GM21786 (cell line): ENCODE measurements around the gene NANOG.
"Not testable (repeated sequence)": the region's sequence is repeated elsewhere in the genome, so short reads cannot be mapped to it uniquely, and the experiment has no call there.

Source experiments
- ATAC-seq: cut with Tn5 transposase; IDR thresholded peaks from one replicate; pipeline ENCODE4 v1.9.1; 2021; ENCODE audit not compliant: unreplicated experiment

NANOG gene

DNA sequence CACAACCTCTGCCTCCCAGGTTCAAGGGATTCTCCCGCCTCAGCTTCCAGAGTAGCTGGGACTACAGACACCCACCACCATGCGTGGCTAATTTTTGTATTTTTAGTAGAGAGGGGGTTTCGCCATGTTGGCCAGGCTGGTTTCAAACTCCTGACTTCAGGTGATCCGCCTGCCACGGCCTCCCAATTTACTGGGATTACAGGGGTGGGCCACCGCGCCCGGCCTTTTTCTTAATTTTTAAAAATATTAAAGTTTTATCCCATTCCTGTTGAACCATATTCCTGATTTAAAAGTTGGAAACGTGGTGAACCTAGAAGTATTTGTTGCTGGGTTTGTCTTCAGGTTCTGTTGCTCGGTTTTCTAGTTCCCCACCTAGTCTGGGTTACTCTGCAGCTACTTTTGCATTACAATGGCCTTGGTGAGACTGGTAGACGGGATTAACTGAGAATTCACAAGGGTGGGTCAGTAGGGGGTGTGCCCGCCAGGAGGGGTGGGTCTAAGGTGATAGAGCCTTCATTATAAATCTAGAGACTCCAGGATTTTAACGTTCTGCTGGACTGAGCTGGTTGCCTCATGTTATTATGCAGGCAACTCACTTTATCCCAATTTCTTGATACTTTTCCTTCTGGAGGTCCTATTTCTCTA lies at the start of gene NANOG:
Gene NANOG, plus strand, starts transcription at position 519 of the 645 bp plus-strand sequence. CDS start 213 bp downstream, outside the sequence.
- not testable (repeated sequence) for ATAC-seq

DNA sequence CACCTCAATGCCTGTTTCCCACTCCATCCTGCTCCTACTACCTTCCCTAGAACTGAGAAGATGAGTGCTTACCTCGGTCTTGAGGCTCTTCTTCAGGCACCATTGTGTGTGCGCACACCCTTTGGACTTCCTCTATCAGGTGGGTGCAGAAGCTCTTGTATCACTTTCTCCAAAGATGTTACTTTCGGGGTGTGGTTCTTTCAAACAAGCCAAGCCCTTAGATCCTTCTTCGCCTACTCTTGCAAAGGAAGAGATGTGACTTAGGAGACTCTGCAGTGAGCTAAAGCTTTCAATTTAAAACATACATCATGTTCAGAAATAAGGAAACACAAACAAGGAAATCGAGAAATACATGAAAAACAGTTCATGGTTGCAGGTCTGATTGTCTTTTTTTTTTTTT lies 42.0 kb upstream of the NANOG start, which contains the start of gene CLEC4C:
Gene CLEC4C, minus strand, starts transcription at position 130 of the 400 bp plus-strand sequence. Its CDS starts 27 bp downstream, at position 103.
- ATAC-seq = no peak

DNA sequence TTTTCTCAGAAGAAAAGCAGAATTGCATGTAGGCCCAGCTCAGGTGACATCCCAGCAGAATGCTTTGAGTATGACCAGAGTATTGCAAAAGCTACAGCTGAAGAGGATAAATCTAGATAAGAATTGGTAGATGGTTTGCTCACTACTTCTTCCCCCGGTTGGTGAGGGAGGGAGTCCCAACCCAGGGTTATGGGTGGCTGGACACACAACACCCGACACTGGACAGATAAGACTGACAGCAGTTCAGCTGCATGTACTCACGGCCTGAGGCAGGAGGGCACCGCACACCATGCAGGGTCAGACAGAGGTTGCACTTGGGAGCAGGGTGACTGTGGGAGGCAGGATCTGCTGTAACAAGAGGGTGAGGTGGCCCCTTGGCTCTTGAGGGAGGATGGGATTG lies 40.4 kb upstream of the NANOG start:
- ATAC-seq = no peak

DNA sequence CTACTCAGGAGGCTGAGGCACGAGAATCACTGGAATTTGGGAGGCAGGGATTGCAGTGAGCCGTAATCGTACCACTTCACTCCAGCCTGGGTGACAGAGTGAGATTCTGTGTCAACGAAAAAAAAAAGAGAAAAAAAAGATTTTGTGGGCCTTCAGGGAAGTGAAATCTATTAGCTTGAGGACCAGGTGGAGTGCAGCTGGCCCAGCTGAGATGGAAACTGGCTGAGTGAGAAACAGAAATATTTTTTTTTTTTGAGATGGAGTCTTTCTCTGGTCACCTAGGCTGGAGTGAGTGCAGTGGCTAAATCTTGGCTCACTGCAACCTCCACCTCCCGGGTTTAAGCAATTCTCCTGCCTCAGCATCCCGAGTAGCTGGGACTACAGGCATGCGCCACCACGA lies 39.8 kb upstream of the NANOG start:
- peak; percentile 56 for ATAC-seq

DNA sequence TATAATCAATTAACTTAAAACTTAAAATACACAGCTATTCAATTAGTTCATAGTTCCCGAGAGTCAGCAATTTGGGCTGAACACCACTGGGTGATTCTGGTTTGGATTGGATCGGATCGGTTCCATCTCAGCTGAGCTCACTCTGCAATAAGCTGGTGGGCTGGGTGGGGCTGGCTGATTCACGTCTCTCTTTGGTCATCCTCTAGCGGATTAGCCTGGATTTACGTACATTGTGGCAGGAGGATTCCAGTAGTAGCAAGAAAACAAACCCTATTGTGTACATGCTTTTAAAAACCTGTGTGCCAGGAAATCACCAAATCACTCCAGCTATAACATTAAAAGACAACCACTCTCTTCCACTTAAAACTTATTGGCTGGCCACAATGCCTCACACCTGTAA lies 38.9 kb upstream of the NANOG start:
- ATAC-seq = no peak

DNA sequence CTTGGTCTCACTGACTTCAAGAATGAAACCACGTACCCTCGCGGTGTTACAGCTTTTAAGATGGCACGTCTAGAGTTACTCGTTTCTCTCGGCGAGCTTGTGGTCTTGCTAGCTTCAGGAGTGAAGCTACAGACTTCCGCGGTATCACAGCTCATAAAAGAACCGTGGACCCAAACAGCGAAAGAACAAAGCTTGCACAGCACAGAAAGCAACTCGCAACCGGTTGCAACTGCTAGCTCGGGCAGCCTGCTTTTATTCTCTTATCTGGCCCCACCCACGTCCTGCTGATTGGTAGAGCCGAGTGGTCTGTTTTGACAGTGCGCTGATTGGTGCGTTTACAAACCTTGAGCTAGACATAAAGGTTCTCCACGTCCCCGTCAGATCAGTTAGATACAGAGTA lies 37.8 kb upstream of the NANOG start:
- no peak for ATAC-seq

DNA sequence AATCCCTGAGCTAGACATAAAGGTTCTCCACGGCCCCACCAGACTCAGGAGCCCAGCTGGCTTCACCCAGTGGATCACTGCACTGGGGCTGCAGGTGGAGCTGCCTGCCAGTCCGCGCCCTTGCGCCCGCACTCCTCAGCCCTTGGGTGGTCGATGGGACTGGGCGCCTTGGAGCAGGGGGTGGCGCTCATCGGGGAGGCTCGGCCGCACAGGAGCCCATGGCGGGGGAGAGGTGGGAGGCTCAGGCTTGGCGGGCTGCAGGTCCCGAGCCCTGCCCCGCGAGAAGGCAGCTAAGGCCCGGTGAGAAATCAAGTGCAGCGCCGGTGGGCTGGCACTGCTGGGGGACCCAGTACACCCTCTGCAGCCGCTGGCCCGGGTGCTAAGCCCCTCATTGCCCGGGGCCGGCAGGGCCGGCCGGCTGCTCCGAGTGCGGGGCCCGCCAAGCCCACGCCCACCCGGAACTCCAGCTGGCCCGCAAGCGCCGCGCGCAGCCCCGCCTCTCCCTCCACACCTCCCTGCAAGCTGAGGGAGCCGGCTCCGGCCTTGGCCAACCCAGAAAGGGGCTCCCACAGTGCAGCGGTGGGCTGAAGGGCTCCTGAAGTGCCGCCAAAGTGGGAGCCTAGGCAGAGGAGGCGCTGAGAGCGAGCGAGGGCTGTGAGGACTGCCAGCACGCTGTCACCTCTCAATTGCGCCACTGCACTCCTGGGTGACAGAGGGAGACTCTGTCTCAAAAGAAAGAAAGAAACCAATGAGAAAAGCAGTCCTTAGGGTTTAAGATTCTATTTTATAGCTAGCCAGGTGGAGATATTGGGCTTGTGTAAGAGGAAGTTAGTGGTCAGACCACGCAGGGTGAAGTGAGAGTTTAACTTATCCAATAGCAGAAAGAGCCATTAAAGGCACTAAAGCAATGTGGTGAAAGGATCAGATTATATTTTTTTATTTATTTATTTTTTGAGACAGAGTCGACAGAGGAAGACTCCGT lies 37.0 kb upstream of the NANOG start:
- not testable (repeated sequence) for ATAC-seq

DNA sequence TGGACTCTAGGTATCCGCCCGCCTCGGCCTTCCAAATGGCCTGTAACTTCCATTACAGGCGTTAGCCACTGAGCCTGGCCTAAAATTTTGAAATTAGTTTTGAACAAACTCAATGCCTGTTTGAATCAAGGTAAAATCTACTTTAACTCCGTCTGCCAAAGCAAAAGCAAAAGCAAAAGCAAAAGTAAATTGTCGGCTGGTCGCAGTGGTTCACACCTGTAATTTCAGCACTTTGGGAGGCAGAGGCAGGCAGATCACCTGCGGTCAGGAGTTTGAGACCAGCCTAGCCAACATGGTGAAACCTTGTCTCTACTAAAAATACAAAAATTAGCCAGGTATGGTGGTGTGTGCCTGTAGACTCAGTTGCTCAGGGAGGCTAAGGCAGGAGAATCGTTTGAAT lies 33.5 kb upstream of the NANOG start:
- not testable (repeated sequence) for ATAC-seq

DNA sequence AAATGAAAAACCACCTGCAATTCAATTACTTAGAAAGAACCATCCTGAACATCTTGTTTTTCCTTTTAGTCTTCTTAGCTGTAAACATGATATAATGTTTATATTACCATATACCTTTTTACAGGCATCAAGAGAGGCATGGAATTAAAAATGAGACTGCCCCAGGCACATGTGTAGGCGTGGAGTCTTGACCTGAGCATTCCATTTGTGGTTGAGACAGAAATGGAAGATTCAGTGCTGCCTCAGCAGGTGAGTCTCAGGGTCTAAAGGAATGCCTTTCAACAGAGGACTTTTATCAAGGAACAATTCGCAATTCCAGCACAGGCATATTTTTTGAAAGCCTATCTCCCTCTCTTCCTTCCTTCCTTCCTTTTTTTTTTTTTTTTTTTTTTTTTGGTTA lies 32.2 kb upstream of the NANOG start:
- no peak for ATAC-seq

DNA sequence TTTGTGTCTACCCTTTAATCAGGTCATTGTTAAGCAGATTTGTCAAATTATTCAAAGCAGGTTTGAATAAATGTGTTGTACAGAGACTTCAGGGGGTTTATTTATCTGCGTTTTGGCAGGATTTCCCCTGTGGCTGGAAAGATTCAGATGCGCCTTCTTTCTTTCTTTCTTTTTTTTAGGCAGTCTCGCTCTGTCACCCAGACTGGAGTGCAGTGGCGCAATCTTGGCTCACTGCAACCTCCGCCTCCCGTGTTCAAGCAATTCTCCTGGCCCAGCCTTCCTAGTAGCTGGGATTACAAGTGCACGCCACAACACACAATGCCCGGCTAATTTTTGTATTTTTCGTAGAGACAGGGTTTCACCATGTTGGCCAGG lies 30.4 kb upstream of the NANOG start:
- no peak for ATAC-seq

DNA sequence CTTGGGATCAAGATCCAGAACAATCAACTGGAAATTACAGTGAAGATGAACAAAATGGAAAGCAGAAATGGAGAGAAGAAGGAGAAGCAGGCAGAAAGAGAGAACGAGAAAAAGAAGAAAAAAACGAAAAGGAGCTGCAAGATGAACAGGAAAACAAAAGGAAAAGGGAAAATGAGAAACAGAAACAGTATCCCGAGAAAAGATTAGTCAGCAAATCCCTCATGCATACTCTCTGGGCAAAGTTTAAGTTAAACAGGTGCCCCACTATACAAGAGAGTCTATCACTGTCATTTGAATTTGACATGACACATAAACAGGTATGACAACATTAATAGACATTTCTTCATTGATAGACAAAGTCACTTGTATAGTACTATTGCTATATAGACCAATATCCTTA lies 19.2 kb upstream of the NANOG start:
- no peak for ATAC-seq

DNA sequence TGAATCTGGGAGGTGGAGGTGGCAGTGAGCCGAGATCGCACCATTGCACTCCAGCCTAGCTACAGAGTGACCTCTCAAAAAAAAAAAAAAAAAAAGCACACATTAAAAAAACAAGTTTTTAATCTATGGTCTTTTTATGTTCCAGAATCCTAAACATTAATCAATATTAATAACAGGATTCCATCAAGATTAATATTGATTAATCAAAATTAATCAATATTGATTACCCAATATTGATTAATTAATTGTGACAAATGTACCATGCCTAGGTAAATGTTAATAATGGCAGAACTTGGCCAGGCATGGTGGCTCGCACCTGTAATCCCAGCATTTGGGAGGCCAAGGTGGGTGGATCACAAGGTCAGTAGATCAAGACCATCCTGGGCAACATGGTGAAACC lies 7.9 kb upstream of the NANOG start:
- ATAC-seq = no peak

DNA sequence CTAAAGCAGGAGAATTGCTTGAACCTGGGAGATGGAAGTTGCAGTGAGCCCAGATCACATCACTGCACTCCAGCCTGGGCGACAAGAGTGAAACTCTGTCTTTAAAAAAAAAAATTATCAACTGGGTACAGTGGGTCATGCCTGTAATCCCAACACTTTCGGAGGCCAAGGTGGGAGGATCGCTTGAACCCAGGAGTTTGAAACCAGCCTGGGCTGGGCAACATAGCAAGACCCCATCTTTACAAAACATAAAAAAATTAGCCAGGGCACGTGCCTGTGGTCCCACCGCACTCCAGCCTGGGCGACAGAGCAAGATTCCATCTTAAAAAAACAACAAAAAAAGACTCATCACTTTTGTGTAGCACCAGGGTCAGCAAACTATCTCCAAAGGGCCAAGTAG lies 7.1 kb upstream of the NANOG start:
- no peak for ATAC-seq

DNA sequence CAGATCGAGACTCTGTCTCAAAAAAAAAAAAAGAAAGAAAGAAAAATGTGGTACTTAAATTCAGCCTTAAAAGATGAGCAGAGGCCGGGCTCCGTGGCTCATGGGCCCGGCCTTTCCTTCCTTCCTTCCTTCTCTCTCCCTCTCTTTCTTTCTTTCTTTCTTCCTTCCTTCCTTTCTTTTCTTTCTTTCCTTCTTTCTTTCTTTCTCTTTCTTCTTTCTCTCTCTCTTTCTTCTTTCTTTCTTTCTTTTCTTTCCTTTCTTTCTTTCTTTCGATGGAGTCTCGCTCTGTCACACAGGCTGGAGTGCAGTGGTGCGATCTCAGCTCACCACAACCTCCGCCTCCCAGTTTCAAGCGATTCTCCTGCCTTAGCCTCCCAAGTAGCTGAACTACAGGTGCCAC lies 5.8 kb upstream of the NANOG start:
- ATAC-seq = not testable (repeated sequence)

DNA sequence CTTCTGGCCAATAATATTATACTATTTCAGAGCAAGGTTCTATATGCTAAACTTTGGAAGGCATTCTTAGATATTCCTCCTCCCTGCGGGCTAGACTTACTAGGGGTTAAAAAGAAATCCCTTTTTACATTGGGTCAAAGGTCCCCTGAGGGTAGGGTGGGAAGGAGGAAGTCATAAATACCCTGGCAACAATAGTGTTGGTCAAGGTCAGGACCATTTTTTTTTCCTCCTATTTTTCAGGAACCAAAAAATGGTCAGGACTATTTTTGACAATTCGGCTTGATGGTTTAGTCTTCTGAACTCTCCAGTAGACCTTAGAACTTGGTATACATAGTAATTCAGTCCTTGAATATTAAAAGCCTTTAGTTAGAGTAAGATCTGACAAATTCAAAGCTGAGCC lies 4.5 kb upstream of the NANOG start:
- ATAC-seq = no peak

DNA sequence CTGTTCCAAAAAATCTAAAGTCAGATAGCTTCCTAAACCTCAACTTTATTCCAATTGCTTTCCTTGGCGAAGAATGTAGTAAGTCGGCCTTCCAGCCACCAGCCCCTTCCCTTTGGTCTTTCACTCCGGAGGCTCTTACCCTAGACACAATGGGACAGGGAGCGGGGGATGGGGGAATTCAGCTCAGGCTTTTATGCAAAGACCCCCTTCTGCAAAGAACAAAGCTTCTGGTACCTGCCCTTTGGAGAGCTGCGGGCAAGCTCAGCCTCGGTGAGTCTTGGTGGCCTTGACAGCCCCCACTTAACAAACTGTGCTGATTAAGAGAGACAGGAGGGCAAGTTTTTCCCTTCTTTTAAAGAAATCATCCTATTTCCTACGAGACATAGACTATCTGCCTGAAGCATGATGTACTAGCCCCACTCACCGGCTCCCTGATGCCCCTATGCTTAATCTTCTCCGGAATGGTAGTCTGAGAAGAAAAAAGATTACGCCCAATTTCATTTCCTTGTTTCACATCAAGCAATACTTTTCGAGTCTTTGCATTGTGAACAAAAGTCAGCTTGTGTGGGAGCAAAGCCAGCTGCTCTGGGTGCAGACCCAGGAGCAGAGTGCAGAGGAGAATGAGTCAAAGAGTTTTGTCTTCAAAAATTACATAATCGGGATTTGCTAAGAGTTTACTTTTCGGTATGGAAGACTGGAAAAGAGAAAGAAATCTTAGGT lies 1.5 kb upstream of the NANOG start:
- ATAC-seq = no peak

DNA sequence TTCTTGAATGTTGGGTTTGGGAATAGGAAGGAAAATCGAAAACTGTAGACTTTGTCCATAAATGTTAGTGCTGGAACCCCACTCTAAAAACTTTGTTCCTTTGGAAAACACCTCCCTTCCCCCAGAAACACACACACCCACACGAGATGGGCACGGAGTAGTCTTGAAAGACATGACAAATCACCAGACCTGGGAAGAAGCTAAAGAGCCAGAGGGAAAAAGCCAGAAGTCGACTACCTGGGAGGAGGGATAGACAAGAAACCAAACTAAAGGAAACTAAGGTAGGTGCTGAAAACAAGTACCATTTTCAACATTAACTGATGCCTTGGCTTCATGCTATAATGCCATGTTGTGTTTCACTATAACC lies 925 bp upstream of the NANOG start:
- ATAC-seq = no peak

DNA sequence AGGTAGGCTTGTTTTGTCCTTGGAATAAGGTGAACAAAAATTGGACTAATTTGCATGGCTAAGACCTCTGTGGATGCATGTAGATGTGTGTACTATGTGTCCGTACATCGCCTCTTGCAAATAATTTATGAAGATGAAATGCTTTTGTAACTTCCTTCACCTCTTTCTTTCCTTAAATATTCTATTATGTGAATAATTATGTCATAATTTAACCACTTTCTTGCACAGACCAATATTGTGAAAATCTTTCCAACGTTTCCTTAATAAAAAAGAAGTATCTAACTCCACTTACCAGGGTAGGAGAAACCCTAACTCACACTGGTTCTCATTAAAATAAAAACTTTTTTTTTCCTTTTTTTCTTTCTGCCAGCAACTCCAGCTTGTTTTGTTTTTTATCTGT lies 4.0 kb downstream of the NANOG start:
- no peak for ATAC-seq

DNA sequence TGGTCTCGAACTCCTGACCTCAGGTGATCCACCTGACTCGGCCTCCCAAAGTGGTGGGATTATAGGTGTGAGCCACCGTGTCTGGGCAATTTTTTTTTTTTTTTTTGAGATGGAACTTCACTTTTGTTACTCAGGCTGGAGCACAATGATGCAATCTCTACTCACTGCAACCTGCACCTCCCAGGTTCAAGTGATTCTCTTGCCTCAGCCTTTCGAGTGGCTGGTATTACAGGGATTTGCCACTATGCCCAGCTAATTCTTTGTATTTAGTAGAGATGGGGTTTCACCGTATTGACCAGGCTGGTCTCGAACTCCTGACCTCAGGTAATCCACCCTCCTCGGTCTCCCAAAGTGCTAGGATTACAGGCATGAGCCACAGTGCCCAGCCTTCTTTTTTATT lies 8.1 kb downstream of the NANOG start:
- ATAC-seq = not testable (repeated sequence)

DNA sequence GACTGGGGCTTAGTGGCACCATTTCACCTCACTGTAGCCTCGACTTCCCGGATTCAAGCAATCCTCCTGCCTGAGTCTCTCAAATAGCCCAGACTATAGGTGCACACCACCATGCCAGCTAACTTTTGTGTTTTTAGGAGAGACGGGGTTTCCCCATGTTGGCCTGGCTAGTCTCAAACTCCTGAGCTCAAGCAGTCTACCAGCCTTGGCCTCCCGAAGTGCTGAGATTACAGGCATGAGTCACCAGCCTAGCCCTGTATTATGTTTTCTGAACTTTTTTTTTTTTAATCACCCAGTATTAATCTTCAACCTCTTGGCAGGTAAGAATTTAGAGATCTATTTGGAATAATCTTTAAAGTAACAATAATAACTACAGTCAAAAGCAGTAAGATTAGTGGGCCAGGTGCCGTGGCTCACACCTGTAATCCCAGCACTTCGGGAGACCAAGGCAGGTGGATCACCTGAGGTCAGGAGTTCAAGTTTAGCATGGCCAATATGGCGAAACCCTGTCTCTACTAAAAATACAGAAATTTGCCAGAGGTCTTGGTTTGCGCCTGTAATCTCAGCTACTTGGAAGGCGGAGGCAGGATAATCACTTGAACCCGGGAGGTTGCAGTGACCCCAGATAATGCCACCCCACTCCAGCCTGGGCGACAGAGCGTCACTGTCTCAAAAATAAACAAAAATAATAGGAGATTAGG lies 8.6 kb downstream of the NANOG start:
- no peak for ATAC-seq

DNA sequence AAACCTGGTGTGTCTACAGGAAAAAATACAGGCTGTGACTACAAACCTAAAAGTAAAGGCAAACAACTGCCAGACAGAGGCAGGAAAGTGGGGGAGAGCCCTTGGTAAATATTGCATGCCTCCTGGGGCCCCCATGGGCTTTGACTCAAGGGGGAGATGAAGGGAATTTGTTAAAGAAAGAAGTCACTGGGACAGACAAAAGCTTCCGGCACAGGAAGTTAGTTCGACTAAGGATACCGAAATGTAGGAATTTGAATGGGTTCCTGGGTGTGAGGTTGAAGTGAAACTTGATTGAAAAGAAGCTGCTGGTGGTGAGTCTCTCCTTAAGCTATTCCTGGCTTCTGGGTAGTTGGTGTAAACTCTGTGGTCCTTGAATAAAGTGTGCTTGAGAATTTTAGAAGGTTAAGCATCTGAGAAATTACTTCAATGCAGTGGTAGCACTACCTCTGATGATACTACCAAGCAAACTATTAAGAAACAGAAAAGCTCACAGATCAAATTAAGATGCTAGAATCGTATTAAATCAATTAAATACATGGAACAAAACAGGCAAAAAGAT lies 9.6 kb downstream of the NANOG start:
- not testable (repeated sequence) for ATAC-seq
